Measurements from ENCODE around the gene RPA1. TPM values are rescaled to one million over a fixed set of nuclear protein-coding genes. Genes with fewer than 3 reads are reported as not detected.

Gene RPA1
- total and polyA plus RNA-seq, 9 of the 15 experiments (the other 6 are each of a cell fraction or from before 2014, with no cell fraction given) = 25.2 to 125 (median 47.4) TPM

- H2AFZ ChIP-seq (ENCODE audit: low read depth, low read length) = no peak overlapping the region
- no peaks in the 10 kb centered on the region; the same call in 1 of the 2 replicates for H4K20me1 ChIP-seq (replicated peaks; ENCODE audit: control insufficient read depth, insufficient read depth, low read length)
- in situ Hi-C loops (cut with MboI) (no loop called here), intact Hi-C loops (cut with micrococcal nuclease) (no loop called here)
- no peak overlapping the region for H3K4me3 ChIP-seq
- BruUV-seq (replicated peaks) = no TSS peak
- H3K4me1 ChIP-seq (replicated peaks in 1 of 2; ENCODE audit: control insufficient read depth in 2 of 2, insufficient read depth in 2 of 2, low read length in 2 of 2) = no peaks in the 10 kb centered on the region
- ChIA-PET CTCF (ENCODE audit: low intra/inter-chr PET ratio) (no interaction called here), POLR2A (interaction anchor here (0.7 kb wide), 1 partner anchor 34 kb away, joined by 4 read pairs; no protein-coding TSS in a partner anchor)
- no peak for FAIRE-seq
- no peaks in the 10 kb centered on the region for H3K9me3 ChIP-seq (replicated peaks; ENCODE audit: control insufficient read depth, insufficient read depth, low read depth, low read length)
- WGBS (ENCODE audit: insufficient coverage, low coverage, missing lambda C conversion rate) = 90% methylated on average over 5 of the region's 5 CpGs
- ATAC-seq = no peak
- H3K79me2 ChIP-seq (ENCODE audit: control insufficient read depth, insufficient read depth, low read length) = no peaks in the 10 kb centered on the region; the same call in 2 of the 3 replicates
- no peak overlapping the region for H3K27ac ChIP-seq (ENCODE audit: extremely low read depth, low read depth, low read length)
- DNase-seq (ENCODE audit: extremely low read depth in 1 of 4, low spot score in 3 of 4) = no peak
- peaks cover 3% of the 10 kb centered on the region for H3K9me1 ChIP-seq (ENCODE audit: control insufficient read depth, insufficient read depth, low read length)
- no peak overlapping the region for H3K9ac ChIP-seq (ENCODE audit: insufficient read depth in 1 of 2, low read depth in 2 of 2, low read length in 2 of 2)
- no peak overlapping the region for H3K4me2 ChIP-seq (ENCODE audit: insufficient read depth, low read length)
- no peaks in the 10 kb centered on the region for H3K27me3 ChIP-seq (ENCODE audit: control insufficient read depth in 2 of 2, insufficient read depth in 2 of 2, low read length in 2 of 2)
- TF ChIP-seq TRIM25 (IDR thresholded peaks at IDR 0.05; ENCODE audit: borderline replicate concordance) (no peak), ZNF24 (IDR thresholded peaks at IDR 0.05) (no peak), GABPB1 (CRISPR knock-in tag; IDR thresholded peaks at IDR 0.05) (no peak), PKNOX1 (IDR thresholded peaks at IDR 0.05) (no peak), HDAC8 (tag; IDR thresholded peaks at IDR 0.05) (no peak), ZNF121 (CRISPR knock-in tag; conservative IDR thresholded peaks at IDR 0.05) (no peak), LCOR (CRISPR knock-in tag; IDR thresholded peaks at IDR 0.05) (no peak), EHMT2 (IDR thresholded peaks at IDR 0.05) (no peak), SLC30A9 (CRISPR knock-in tag; IDR thresholded peaks at IDR 0.05) (no peak), ZNF57 (CRISPR knock-in tag; IDR thresholded peaks at IDR 0.05) (no peak), MNT (conservative IDR thresholded peaks at IDR 0.05) (no peak), NCOA1 (IDR thresholded peaks at IDR 0.05; ENCODE audit: low read depth) (no peak), PHB2 (IDR thresholded peaks at IDR 0.05; ENCODE audit: low read depth) (no peak), PYGO2 (tag; IDR thresholded peaks at IDR 0.05) (no peak), EGR1 (conservative IDR thresholded peaks at IDR 0.05) (no peak), BCOR (IDR thresholded peaks at IDR 0.05) (no peak), RUNX1 (IDR thresholded peaks at IDR 0.05; ENCODE audit: low read depth) (no peak)
- H3K36me3 ChIP-seq (ENCODE audit: control insufficient read depth, insufficient read depth, low read length) = peaks cover 65% of the 10 kb centered on the region; the same call in 2 of the 3 replicates
Observed at GRCh38 chr17:1871756-1872155, 42.0 kb downstream of the RPA1 start.
